ENCODE results near the gene TTC19. TPM values are rescaled to one million over a fixed set of nuclear protein-coding genes. Genes with fewer than 3 reads are reported as not detected.

The TTC19 gene
- total RNA-seq, 1 experiment from 2014 or later = 42.7 TPM

Other genes starting within 250 kb of the TTC19 start
- gene ADORA2B, start 54.7 kb upstream of the TTC19 start, total RNA-seq (2014; rRNA removed; shearing (Covaris generic)) = 10.0 and 10.6 TPM in 2 replicates
- gene ZSWIM7, start 120 bp upstream of the TTC19 start, total RNA-seq (2014; rRNA removed; shearing (Covaris generic)) = 19.9 and 26.1 TPM in 2 replicates
- 61.5 and 72.8 TPM in 2 replicates for gene NCOR1, start 215.7 kb downstream of the TTC19 start, total RNA-seq (2014; rRNA removed; shearing (Covaris generic))
- gene PIGL, start 217.4 kb downstream of the TTC19 start, total RNA-seq (2014; rRNA removed; shearing (Covaris generic)) = 11.9 and 13.8 TPM in 2 replicates

Data from NCI-H460 (cell line).